Astrocyte (in vitro differentiated cells and primary cell): ENCODE results near the gene AGBL4.
"Not testable (repeated sequence)": the region's sequence is repeated elsewhere in the genome, so short reads cannot be mapped to it uniquely, and the experiment has no call there.

Source experiments
- CTCF ChIP-seq: IDR thresholded peaks from 2 replicates; pipeline ENCODE4 v1.5.1; 2011; ENCODE audit warnings: low read depth, mild to moderate bottlenecking, inconsistent platforms, low read length, moderate library complexity; ENCODE audit not compliant: insufficient read depth
- EZH2 ChIP-seq: IDR thresholded peaks from 2 replicates; pipeline ENCODE4 v1.6.1; 2012; ENCODE audit warnings: mild to moderate bottlenecking, low read length, inconsistent platforms; ENCODE audit not compliant: insufficient read depth

- not testable (repeated sequence) for TF ChIP-seq CTCF, EZH2
Measured at GRCh38 chr1:48519896-48520295, 1503.9 kb downstream of the AGBL4 start.
